ENCODE data around the gene RRP9.

- no peak for TF ChIP-seq EP300 (IDR thresholded peaks at IDR 0.05; ENCODE audit: borderline replicate concordance in 1 of 2, control insufficient read depth in 1 of 2, low read depth in 2 of 2, low read length in 2 of 2)
- no peak for TF ChIP-seq POLR2AphosphoS5 (IDR thresholded peaks at IDR 0.05; ENCODE audit: low read length)
- TF ChIP-seq CTCF (IDR thresholded peaks at IDR 0.05 in 2 of 3, conservative IDR thresholded peaks at IDR 0.05 in 1 of 3; ENCODE audit: control insufficient read depth in 2 of 3, extremely low read depth in 1 of 3, insufficient read depth in 1 of 3, low read depth in 3 of 3, low read length in 3 of 3) = no peak
- TF ChIP-seq MEF2A (IDR thresholded peaks at IDR 0.05; ENCODE audit: insufficient read depth, low read depth, low read length) = no peak
- no peak for TF ChIP-seq CHD4 (IDR thresholded peaks at IDR 0.05)
- no peak for TF ChIP-seq POLR2A (IDR thresholded peaks at IDR 0.05; ENCODE audit: low read depth, low read length)
- TF ChIP-seq EGR1 (IDR thresholded peaks at IDR 0.05; ENCODE audit: borderline replicate concordance in 1 of 2, low read depth in 2 of 2, low read length in 2 of 2) = no peak
- TF ChIP-seq JUND (IDR thresholded peaks at IDR 0.05; ENCODE audit: low read depth, low read length) = no peak
- TF ChIP-seq BCL3 (IDR thresholded peaks at IDR 0.05; ENCODE audit: borderline replicate concordance, insufficient read depth, low read depth, low read length, poor library complexity, severe bottlenecking) = no peak
- no peak for TF ChIP-seq ZNF274 (IDR thresholded peaks at IDR 0.05; ENCODE audit: insufficient read depth, insufficient read length)
- TF ChIP-seq NFIC (IDR thresholded peaks at IDR 0.05; ENCODE audit: low read depth, low read length) = no peak
- no peak for TF ChIP-seq FOS (IDR thresholded peaks at IDR 0.05; ENCODE audit: borderline replicate concordance, extremely low read depth, insufficient read length)
These were observed 47.3 kb downstream of the RRP9 start for GRCh38 chr3:51894391-51894790.
